ENCODE results near the gene FBXO21. TPM values are rescaled to one million over a fixed set of nuclear protein-coding genes. Genes with fewer than 3 reads are reported as not detected.
"Not testable (repeated sequence)": the region's sequence is repeated elsewhere in the genome, so short reads cannot be mapped to it uniquely, and the experiment has no call there.

FBXO21 gene
- total and polyA plus RNA-seq, 2 donors (not counting 1 experiment from before 2014, with no cell fraction given) = 28.2 to 55.7 TPM

GRCh38 chr12:117187421-117187820, 2.8 kb downstream of the FBXO21 start:
- peaks cover 13 to 18% of the 10 kb centered on the region in 2 donors for H3K4me1 ChIP-seq (ENCODE audit: control insufficient read depth in 2 of 2, insufficient read depth in 2 of 2, low read length in 2 of 2)
- ChIA-PET POLR2A (no interaction called here), CTCF (interaction anchor here (1.4 kb wide), 1 partner anchor 12 kb away, joined by 3 read pairs; no protein-coding TSS in a partner anchor)
- peaks cover 0 to 36% of the 10 kb centered on the region in 2 experiments for H3K36me3 ChIP-seq (replicated peaks in 1 of 2; ENCODE audit: control extremely low read depth in 1 of 2, control insufficient read depth in 1 of 2, extremely low read depth in 1 of 2, insufficient read depth in 2 of 2, low read length in 1 of 2)
- DNase-seq (no peak), ATAC-seq (ENCODE audit: low read depth) (no peak)
- Mint-ChIP-seq H3K27ac (no peak overlapping the region), H3K27me3 (no peaks in the 10 kb centered on the region), H3K4me1 (peaks cover 27% of the 10 kb centered on the region), H3K4me3 (no peak overlapping the region), H3K9me3 (ENCODE audit: insufficient read depth) (no peaks in the 10 kb centered on the region)
- no peaks in the 10 kb centered on the region for H3K9me3 ChIP-seq (ENCODE audit: control extremely low read depth in 1 of 3, control insufficient read depth in 2 of 3, insufficient read depth in 1 of 3, low read length in 2 of 3)
- H3K27me3 ChIP-seq (replicated peaks in 1 of 4; ENCODE audit: control extremely low read depth in 1 of 4, control insufficient read depth in 3 of 4, insufficient read depth in 4 of 4, low read length in 3 of 4) = peaks cover 0 to 5% (median 3%) of the 10 kb centered on the region in 4 experiments
- no peak overlapping the region for H3K4me3 ChIP-seq (ENCODE audit: control extremely low read depth in 1 of 5, extremely low read depth in 1 of 5, insufficient read depth in 1 of 5, low read depth in 2 of 5, low read length in 4 of 5)
- H3K79me2 ChIP-seq (ENCODE audit: control insufficient read depth, insufficient read depth, low read length) = peaks cover 52% of the 10 kb centered on the region
- H3K4me2 ChIP-seq (replicated peaks; ENCODE audit: low read depth, low read length, poor library complexity, severe bottlenecking) = no peak overlapping the region
- no peak overlapping the region for H3K9ac ChIP-seq (ENCODE audit: low read length)
- H3K27ac ChIP-seq (ENCODE audit: low read length in 2 of 2) = no peak overlapping the region
- intact Hi-C loops (cut with micrococcal nuclease) = no loop called here
- H2AFZ ChIP-seq (ENCODE audit: insufficient read depth, low read depth, low read length, poor library complexity, severe bottlenecking) = no peak overlapping the region
- TF ChIP-seq EZH2 (IDR thresholded peaks at IDR 0.05; ENCODE audit: borderline replicate concordance, insufficient read depth, low read depth, low read length, poor library complexity, severe bottlenecking) (no peak), CTCF (IDR thresholded peaks at IDR 0.05) (no peak)
- H4K20me1 ChIP-seq (ENCODE audit: control insufficient read depth, insufficient read depth, low read length, poor library complexity, severe bottlenecking) = peaks cover 16% of the 10 kb centered on the region
- WGBS (ENCODE audit: insufficient coverage) = no CpG with 5 or more reads among the region's 4 CpGs

- ChIA-PET CTCF (no interaction called here), POLR2A (no interaction called here)
- Mint-ChIP-seq H3K27ac (no peak overlapping the region), H3K4me1 (peaks cover 4% of the 10 kb centered on the region), H3K4me3 (no peak overlapping the region), H3K27me3 (no peaks in the 10 kb centered on the region), H3K9me3 (ENCODE audit: insufficient read depth) (no peaks in the 10 kb centered on the region)
- Histone ChIP-seq H3K79me2 (ENCODE audit: control insufficient read depth, insufficient read depth, low read length) (peaks cover 26% of the 10 kb centered on the region), H3K36me3 (replicated peaks in 1 of 2; ENCODE audit: control extremely low read depth in 1 of 2, control insufficient read depth in 1 of 2, extremely low read depth in 1 of 2, insufficient read depth in 2 of 2, low read length in 1 of 2) (peaks cover 0 to 74% of the 10 kb centered on the region in 2 experiments), H3K9me3 (ENCODE audit: control extremely low read depth in 1 of 3, control insufficient read depth in 2 of 3, insufficient read depth in 1 of 3, low read length in 2 of 3) (peaks cover 1 to 7% (median 3%) of the 10 kb centered on the region in 3 donors), H3K4me2 (replicated peaks; ENCODE audit: low read depth, low read length, poor library complexity, severe bottlenecking) (no peak overlapping the region), H2AFZ (ENCODE audit: insufficient read depth, low read depth, low read length, poor library complexity, severe bottlenecking) (no peak overlapping the region), H3K9ac (ENCODE audit: low read length) (no peak overlapping the region), H3K27ac (ENCODE audit: low read length in 2 of 2) (no peak overlapping the region), H3K27me3 (replicated peaks in 1 of 4; ENCODE audit: control extremely low read depth in 1 of 4, control insufficient read depth in 3 of 4, insufficient read depth in 4 of 4, low read length in 3 of 4) (no peaks in the 10 kb centered on the region), H4K20me1 (ENCODE audit: control insufficient read depth, insufficient read depth, low read length, poor library complexity, severe bottlenecking) (peaks cover 15% of the 10 kb centered on the region), H3K4me1 (ENCODE audit: control insufficient read depth in 2 of 2, insufficient read depth in 2 of 2, low read length in 2 of 2) (no peaks in the 10 kb centered on the region), H3K4me3 (ENCODE audit: control extremely low read depth in 1 of 5, extremely low read depth in 1 of 5, insufficient read depth in 1 of 5, low read depth in 2 of 5, low read length in 4 of 5) (no peak overlapping the region)
- intact Hi-C loops (cut with micrococcal nuclease) = no loop called here
- no peak for ATAC-seq (ENCODE audit: low read depth)
- no CpG with 5 or more reads among the region's 3 CpGs for WGBS (ENCODE audit: insufficient coverage)
- TF ChIP-seq CTCF (IDR thresholded peaks at IDR 0.05) (no peak), EZH2 (IDR thresholded peaks at IDR 0.05; ENCODE audit: borderline replicate concordance, insufficient read depth, low read depth, low read length, poor library complexity, severe bottlenecking) (no peak)
- no peak for DNase-seq
These were observed 7.4 kb downstream of the FBXO21 start for GRCh38 chr12:117182866-117183265.

GRCh38 chr12:117181468-117181843, 8.8 kb downstream of the FBXO21 start:
- H3K4me3 Mint-ChIP-seq; H3K4me1 ChIP-seq (ENCODE audit: control insufficient read depth in 2 of 2, insufficient read depth in 2 of 2, low read length in 2 of 2); H3K9me3 Mint-ChIP-seq (ENCODE audit: insufficient read depth); H3K4me3 ChIP-seq (ENCODE audit: control extremely low read depth in 1 of 5, extremely low read depth in 1 of 5, insufficient read depth in 1 of 5, low read depth in 2 of 5, low read length in 4 of 5); H3K27ac ChIP-seq (ENCODE audit: low read length in 2 of 2); H3K4me2 ChIP-seq (replicated peaks; ENCODE audit: low read depth, low read length, poor library complexity, severe bottlenecking); POLR2A ChIA-PET; H3K27me3 ChIP-seq (replicated peaks in 1 of 4; ENCODE audit: control extremely low read depth in 1 of 4, control insufficient read depth in 3 of 4, insufficient read depth in 4 of 4, low read length in 3 of 4); DNase-seq; H3K27ac Mint-ChIP-seq; H2AFZ ChIP-seq (ENCODE audit: insufficient read depth, low read depth, low read length, poor library complexity, severe bottlenecking); H3K27me3 Mint-ChIP-seq; intact Hi-C loops (cut with micrococcal nuclease); H3K9me3 ChIP-seq (ENCODE audit: control extremely low read depth in 1 of 3, control insufficient read depth in 2 of 3, insufficient read depth in 1 of 3, low read length in 2 of 3); CTCF ChIA-PET; H3K4me1 Mint-ChIP-seq; ATAC-seq (ENCODE audit: low read depth); H3K9ac ChIP-seq (ENCODE audit: low read length): not testable (repeated sequence)
- peaks cover 15% of the 10 kb centered on the region for H4K20me1 ChIP-seq (ENCODE audit: control insufficient read depth, insufficient read depth, low read length, poor library complexity, severe bottlenecking)
- peaks cover 0 to 81% of the 10 kb centered on the region in 2 experiments for H3K36me3 ChIP-seq (replicated peaks in 1 of 2; ENCODE audit: control extremely low read depth in 1 of 2, control insufficient read depth in 1 of 2, extremely low read depth in 1 of 2, insufficient read depth in 2 of 2, low read length in 1 of 2)
- WGBS (ENCODE audit: insufficient coverage) = 91% methylated on average over 5 of the region's 8 CpGs
- H3K79me2 ChIP-seq (ENCODE audit: control insufficient read depth, insufficient read depth, low read length) = peaks cover 22% of the 10 kb centered on the region
